Measurements from ENCODE around the gene CHCHD10.

CHCHD10 gene

DNA sequence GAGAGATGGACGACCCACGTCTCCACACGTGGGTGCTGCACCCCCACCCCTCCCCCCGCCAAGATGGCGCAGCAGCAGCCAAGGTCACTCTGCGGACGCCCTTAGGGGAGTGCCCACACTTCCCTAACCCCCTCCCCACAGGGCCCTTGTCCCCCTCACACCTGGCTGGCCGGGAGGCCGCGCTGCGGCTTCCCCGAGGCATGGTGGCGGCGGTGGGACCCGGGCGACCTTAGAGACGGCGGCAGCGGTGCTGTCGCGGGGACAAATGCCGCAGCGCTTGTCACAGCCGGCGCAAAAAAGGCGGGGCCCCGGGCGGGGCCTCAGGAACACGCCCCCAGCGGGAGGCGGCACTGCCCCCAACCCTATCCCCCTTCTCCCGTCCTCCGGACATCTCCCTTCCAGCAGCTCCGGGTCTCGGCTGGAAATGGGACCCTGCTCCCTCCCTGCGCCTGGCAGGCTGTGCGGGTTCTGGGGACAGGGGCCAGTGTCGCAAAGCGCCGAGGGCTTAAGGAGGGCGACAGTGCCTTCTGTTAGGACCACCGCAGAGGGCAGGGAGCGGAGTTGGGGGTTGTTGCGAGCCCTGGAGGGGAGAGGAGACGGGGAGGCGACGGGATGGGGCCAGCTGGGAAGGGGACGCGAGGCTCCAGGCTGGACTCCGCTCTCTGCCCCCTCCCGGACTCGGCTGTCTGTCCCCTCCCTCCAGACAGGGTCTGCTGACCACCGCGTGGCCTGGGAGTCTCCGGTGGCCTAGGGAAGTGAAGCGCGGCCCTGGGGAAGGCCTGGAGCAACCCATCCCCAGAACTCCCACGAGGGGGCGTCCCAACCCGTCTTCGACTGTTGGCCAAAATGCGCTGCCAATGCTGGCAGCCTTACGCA, at the start of gene CHCHD10:
Gene CHCHD10 (minus strand): TSS at position 300 of the 876 bp plus-strand sequence. CDS start 98 bp downstream, at position 202.
- peak; percentile 76 for DNase-seq

DNA sequence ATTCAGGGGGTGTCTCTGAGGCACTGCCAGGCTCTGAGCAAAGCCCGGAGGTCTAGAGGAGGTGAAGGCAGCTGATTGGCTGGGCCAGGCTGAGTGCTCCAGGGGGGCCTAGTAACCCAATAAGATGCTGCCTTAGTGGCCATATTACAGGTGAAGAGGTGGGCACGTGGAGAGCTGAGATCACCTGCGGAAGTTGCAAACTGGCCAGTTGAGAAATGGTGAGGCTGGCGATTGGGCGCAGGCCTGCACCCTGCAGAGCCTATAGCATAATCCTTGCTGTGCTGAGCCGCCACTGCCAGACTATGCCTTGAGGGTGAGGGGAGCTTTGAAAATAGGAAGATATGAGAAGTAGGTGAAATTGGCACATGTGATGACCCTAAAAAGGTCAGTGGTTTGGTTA, 49.4 kb upstream of the CHCHD10 start:
- no peak for DNase-seq

DNA sequence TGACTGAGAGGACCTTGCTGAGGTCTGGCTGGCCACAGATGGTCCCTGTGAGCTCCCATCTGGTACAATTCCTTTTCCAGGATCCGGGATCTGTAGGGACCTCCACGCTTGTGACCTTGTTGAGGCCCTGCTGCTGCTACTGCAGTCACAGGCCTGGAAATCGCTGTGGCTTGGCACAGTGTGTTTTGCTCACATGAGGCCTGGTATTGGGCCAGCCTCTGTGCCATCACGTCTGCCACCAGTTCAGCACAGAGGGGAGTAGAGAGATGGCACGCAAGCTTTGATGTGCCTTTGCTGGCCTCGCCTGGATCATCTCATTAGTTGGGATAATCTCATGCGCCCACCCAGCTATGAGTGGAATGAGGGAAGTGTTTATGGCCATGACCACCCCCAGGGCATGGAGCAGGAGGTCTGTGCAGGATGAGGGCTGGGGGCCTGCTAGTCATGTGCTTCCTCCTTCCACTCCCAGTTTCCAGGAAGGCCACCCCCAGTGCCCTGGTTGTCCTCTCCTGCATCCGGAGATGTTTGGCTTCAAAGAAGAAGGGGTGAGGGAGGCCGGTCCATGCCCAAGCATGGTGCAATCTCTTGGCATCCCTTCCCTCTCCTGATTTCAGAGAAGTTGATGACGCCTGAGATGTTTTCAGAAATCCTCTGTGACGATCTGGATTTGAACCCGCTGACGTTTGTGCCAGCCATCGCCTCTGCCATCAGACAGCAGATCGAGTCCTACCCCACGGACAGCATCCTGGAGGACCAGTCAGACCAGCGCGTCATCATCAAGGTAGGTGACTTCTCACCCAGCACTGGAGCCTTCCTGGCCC, 48.6 kb upstream of the CHCHD10 start:
- DNase-seq: no peak

DNA sequence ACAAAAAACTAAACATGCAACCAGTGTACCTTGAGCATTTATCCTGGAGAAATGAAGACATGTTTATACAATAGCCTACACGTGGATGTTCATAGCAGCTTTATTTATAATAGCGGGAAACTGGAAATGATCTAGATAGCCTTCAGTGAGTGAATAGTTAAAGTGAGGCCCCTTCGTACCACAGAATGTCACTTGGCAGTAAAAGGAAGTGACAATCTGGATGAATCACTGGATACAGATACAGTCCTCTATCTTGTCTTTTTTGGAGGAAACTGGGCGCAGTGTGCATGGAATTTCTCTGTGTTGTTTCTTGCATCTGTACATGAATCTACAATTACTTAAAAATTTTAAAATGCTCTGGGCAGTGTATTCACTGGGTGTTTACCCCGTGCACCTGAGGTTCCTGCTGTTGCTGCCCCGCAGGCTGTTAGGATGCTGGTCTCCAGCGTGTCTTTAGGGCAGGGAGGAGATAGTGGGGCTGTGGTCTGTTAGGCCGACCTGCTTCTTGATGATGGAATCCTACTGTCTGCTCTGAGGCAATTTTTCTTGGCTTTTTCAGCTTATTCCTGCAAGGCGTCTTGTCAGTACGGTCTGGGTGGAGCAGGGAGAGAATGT, 47.9 kb upstream of the CHCHD10 start:
- DNase-seq: no peak

DNA sequence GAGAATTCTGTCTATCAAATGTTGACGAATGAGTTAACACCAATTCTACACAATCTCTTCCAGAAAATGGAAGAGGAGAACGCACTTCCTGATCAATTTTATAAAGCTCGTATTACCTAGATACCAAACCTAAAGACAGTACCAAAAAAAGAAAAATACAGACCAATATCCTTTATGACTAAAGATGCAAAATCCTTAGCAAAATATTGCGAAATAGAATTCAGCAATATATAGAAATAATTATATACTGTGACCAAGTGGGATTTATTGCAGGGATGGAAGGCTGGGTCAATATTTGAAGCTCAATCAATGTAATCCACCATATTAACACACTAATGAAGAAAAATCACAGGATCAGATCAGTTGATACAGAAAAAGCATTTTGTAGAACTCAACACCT, 44.6 kb upstream of the CHCHD10 start:
- DNase-seq: no peak

DNA sequence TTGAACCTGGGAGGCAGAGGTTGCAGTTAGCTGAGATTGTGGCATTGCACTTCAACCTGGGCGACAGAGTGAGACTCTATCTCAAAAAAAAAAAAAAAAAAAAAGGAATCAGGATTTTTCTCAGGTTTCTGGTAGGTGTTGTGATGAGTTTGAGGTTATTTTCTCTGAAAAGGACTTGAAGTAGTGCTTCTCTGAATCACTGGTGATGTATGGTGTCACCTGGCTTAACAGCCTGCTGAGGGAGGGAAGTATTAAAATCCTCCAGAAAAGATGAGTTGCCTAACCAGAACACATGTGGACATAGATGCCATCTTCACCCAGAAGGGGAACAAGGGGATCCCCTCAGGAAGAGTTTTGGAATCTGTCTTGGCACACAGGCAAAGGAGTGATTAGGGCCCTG, 39.1 kb upstream of the CHCHD10 start:
- DNase-seq: no peak

DNA sequence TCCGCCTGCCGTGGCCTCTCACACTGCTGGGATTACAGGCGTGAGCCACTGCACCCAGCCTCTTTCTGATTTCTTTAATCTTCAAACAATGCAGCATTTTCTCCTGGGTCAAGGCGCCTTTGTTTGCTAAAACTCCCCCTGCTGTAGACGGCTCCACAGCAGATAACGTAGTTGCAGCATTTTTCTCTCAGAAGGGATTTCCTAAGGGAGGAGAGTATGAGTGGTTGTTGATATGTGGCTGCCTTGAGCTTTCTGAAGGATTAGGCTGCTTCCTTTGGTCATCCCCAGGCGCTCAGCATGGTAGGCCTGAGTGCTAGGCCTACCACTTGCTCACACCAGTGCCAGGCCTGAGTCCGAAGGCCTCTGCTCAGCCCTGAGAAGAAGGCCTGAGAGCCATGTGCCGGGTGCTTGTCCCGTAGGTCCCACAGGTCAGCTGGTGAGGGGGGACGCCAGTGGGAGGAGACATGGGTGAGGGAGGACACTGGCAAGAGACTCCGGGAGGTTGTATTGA, 37.1 kb upstream of the CHCHD10 start:
- DNase-seq: no peak

DNA sequence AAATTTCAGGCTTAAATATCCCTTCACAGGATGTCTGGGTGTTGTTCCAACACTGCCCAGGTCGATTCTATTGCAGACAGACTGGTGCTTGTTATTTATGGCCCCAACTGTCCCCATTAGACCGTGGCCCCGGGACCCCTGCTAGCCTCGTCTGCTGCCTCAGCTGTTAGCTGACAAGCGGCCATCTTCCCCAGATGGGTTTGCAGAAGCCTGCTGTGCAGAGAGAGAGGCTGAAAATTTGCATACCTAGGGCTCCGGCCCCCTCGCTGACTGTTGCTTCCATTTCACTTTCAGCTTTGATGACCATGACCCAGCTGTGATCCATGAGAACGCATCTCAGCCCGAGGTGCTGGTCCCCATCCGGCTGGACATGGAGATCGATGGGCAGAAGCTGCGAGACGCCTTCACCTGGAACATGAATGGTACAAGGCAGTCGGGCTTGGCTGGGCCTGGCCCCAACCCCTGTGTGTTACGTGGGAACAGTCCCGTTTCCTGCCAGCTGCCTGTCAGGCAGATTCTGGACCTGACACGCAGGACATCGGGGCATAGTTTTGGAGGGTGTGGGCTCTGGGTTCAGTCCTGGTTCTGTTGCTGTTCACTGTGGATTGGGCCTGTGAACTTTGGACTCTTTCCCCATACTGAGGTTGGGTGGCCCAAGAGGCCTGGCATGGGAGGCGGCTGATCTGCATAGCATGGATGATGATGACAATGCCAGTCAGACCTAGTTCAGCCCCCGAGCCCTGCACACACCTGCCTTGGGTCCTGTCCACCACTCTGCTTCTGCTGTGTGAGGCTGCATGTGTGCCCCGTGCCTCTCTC, 35.4 kb upstream of the CHCHD10 start:
- DNase-seq: no peak

DNA sequence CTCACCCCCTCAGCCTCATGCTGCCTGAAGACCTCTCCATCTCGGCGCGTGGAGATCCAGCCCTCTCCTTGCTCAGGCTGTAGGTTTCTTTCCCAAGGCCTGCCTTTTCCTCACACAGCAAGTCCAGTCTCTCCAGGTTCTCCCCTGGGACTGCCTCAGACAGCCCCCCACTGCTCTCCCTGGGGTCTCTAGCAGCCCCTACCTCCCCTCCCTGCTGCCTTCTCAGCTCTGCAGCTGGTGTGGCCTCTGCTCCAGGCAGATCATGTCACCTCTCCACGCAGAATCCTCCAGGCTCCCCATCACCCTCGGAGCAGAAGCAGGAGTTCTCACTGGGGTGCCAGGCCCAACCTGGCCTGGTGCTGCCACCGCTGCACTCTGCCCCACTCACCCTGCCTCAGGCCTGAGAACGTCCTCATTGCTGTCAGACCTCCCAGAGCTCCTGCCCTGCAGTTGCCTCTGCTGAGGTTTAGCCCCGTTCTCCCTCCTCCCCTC, 34.2 kb upstream of the CHCHD10 start:
- DNase-seq: no peak

DNA sequence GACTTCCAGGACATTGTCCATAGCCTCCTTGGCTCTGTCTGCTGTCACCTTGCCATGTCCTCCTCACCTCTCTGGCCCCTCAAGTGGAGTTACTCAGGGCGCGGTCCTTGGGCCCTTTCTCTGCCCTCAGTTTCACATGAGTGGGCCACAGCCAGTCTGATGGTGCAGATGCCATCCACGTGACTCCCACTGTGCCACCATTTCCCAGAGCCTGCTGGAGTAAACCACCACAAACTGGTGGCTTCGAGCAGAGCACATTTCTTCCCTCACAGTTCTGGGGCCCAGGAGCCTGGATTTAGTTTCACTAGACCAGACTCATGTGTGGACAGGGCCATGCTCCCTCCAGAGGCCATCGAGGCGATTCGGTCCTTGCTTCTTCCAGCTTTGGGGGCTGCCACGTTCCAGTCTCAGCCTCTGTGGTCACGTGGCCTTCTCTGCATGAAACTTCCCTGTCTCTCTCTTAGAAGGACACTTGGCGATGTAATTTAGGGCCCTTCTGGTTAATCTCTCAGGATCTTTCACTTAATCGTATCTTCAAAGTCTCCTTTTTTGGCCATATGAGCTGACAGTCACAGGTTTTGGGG, 33.6 kb upstream of the CHCHD10 start:
- no peak for DNase-seq

DNA sequence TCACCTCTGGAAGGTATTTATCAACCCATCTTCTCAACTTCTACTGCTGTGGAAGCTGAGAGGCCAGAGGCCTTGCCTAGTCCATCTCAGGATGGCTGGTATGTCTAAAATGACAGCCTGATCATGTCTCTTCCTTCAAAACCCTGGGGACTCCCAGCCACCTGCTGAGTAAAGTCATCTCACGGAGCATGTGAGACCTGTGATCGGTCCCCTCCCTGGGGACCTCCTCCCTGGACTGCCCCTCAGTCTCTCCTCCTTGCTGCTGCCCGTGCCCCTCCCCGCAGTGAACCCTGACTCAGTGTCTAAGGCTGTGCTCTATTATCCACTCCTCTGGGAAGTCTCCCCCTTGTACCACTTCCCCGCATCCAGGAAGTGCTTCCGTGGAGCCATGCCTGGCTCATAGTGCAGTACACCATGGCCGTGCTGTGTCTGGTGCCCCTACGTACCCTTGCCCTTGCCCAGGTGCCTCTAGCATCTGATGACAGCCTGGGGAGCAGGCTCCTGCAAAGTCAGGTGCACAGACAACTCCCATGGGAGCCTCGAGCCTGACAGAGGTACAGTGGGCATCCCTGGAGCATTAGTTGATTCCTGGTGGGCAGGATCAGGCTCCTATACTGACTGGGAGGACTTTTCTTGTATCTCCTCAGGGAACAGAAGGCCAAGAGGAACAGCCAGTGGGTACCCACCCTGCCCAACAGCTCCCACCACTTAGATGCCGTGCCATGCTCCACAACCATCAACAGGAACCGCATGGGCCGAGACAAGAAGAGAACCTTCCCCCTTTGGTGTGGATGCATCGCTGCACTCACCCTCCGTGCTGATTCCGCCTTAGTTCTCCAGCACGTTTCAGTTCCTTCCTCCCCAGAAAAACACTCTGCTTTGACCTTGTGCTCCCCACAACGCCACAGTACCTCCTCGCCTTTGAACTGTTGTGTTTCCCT, 32.8 kb upstream of the CHCHD10 start:
- DNase-seq: no peak

DNA sequence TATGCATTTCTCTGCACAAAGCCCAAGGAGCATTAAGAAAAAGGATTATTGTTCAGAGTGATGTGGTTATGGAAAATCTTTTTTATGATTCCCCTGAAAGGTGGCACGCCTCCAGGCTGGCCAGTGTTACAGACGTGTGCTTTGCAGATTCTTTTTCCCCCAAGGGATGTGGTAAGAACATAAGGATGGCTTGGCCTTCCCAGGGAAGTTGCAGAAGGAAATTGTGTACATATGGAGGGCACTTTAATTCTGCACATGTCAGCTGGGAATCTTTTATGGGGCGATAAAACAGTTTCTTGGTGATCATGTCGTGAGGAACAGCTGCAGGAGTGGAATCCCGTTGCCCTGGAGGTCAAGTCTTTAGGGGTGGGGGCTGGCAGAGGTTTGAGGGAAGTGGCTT, 28.7 kb upstream of the CHCHD10 start:
- DNase-seq: no peak

DNA sequence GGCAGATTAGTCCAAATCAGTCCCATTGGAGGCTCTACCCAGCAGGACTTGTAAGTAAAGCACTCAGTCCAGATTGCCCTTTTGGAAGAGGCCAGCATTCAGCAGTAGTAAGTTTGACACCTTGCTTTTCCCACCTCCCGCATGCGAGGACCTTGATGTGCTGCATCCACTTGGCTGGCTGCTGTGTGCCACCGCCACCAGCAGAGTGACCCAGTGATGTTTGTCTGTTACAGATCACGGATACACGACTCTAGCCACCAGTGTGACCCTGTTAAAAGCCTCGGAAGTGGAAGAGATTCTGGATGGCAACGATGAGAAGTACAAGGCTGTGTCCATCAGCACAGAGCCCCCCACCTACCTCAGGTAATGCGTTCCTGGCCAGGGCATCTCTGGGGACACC, 25.6 kb upstream of the CHCHD10 start:
- DNase-seq: no peak

DNA sequence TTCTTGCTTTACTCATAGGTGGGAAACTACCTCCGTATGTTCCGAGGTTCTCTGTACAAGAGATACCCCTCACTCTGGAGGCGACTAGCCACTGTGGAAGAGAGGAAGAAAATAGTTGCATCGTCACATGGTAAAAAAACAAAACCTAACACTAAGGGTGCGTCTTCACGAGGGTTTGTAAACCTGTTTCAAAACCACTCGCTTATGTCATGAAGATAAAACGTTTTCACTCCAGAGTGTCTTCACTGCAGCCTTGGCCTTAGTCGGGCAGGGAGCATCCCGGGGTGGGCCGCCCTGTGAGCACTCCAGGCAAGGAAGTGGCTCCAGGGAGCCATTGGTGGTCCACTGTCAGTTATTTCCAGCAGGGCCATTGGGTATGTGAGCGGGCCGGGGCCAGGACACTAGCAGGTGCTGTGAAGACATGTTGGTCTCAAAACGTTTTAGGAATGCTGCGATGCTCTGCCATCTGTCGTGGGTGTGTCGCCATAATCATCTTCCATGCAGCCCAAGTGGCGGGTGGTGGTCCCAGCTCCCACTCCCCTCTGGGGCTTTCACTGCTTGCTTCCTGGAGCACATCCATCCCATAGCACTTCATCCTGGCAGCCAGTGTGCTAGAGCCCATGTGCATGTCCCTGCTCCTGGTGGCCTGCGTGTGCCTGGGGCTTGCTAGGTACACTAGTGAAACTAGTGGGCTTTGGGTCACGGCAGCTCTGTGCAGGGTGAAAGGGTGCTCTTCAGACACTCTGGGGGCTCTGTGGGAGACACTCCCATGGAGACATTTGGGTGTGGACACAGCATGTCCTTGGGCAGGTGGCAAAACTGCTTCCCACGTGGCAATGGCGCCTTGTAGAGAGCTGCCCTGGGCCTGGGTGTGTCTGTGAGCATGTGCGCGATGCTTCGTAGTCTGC, 24.2 kb upstream of the CHCHD10 start:
- no peak for DNase-seq

DNA sequence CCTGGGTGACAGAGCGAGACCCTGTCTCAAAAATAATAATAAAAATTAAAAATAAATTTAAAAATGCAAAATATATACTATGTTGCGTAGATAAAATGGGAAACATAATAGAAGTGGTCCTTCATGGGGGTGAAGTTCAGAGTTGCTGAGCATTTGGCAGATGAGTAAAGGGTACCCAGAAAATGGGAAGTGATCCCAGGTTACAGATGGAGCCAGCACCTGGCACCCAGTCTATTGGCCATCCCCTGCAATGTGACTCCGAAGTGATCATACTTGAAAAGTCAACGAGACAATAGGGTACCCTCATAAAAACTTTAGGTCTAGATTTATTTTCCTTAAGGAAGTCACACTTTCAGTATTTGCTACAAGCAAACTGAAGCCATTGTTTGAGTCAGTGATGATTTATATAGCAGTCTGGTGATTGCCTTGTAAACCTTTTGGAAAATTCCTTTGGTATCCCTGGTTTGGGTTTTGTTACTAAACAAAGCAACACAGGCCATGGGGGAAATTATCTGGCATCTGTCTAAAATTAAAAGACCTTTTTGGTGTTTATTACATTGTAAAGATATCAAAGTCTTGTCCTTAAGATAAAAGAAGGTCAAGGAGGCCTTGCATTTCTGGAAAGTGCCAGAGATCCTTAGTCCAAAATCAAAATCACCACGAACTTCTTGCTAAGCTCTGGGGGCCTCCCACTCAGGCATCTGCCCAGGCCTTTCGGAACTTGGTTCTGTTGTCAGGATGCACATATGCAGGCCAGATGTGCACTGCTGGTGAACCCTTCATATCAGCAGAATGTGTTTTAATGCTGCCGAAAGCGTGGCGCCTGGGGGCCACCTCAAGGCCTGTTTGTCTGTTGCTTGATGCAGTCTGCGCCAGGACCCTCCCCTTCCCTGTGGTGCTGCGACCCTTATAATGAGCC, 23.3 kb upstream of the CHCHD10 start:
- no peak for DNase-seq

DNA sequence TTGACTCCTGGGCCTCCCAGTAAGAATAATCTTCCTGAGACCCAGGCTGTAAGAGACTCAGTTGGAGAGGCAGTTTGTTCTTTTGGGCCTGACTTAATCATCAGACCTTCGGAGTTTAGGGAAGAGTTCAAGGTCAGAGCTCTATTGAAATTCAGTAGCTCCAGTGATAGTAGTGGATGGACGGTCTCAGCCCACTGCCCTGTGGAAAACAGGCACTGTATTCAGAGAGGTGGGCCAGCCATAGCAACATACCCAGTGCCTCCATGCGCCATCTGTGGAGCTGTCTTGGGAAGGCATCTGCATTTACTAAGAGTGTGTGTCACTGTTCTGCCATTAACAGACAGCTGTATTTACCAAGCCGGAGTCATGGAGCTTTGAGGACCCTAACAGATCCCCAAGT, 21.9 kb upstream of the CHCHD10 start:
- DNase-seq: no peak

DNA sequence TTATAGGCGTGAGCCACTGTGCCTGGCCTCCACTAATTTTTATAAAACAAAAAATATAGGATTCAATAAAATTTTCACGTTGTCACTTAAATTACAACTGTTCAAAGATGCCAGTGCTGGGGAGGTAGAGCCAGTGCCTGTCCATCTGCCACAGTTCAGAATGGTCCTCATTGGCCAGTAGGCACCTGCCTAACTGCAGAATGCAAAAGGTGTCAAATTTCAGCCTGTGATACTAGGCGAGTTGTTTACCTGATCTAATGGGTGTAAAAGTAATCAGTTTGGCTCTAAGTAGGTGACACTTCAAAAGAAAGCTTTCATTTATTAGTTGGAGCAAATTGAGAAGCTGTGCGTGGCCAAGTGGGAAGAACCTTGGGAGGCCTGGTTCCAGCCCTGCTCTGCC, 21.3 kb upstream of the CHCHD10 start:
- DNase-seq: no peak

DNA sequence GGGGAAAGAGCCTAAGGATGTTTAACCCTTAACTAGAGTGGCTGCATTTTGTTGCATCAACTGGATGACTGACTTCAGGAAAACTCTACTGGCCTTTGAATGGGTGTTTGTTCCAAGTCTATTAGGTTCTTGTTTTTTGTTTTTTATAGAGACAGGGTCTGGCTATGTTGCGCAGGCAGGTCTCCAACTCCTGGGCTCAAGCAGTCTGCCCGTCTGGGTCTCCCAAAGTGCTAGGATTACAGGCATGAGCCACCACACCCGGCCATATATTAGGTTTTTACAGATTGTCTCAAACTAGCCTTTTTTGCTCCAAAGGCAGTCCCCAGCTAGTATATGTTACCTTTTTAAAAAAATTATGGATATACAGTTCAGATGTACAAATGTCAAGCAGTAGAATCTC, 20.1 kb upstream of the CHCHD10 start:
- no peak for DNase-seq

DNA sequence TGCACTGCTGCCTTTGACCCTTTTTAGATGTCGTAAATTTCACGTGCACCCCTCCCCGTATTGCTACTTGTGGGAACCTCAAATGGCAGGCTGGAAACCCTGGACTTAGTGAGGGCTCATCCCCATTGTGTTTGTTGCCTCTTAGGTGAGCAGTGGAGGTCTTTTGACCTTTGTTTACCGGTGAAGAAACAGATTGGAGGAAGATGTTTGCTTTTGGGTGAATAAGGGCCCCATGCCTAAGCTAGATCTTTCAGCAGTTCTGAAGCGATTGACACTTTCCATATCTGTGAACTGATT, 19.8 kb upstream of the CHCHD10 start:
- no peak for DNase-seq
